ENCODE measurements around the gene SPAG4. TPM values are rescaled to one million over a fixed set of nuclear protein-coding genes. Genes with fewer than 3 reads are reported as not detected.

The SPAG4 gene
- total RNA-seq, 1 donor: 5.6 TPM

DNA sequence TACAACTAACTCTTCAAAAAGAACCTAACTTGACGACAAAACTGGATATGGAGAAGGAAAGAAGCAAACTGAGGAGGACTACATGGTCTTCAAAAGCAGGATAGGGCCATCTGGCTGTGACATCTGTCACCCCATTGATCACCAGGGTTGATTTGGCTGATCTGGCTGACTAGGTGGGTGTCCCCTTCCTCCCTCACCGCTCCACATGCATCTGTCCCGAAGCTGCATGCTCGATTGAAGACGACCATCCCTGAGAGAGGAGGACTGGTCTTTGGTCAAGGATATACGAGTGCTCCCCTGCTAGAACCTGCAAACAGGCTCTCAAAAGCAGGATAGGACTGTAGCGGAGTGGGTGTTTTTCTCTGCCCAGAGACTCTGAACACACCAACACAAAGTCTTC is 27.4 kb downstream of the SPAG4 start:
- DNase-seq (ENCODE audit: low read depth): no peak
- H3K4me3 ChIP-seq (ENCODE audit: low read depth, low read length): no peak overlapping the region
- TF ChIP-seq, protein P1, sequence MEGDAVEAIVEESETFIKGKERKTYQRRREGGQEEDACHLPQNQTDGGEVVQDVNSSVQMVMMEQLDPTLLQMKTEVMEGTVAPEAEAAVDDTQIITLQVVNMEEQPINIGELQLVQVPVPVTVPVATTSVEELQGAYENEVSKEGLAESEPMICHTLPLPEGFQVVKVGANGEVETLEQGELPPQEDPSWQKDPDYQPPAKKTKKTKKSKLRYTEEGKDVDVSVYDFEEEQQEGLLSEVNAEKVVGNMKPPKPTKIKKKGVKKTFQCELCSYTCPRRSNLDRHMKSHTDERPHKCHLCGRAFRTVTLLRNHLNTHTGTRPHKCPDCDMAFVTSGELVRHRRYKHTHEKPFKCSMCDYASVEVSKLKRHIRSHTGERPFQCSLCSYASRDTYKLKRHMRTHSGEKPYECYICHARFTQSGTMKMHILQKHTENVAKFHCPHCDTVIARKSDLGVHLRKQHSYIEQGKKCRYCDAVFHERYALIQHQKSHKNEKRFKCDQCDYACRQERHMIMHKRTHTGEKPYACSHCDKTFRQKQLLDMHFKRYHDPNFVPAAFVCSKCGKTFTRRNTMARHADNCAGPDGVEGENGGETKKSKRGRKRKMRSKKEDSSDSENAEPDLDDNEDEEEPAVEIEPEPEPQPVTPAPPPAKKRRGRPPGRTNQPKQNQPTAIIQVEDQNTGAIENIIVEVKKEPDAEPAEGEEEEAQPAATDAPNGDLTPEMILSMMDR (IDR thresholded peaks at IDR 0.05; ENCODE audit: insufficient read depth, low read depth, low read length): no peak

DNA sequence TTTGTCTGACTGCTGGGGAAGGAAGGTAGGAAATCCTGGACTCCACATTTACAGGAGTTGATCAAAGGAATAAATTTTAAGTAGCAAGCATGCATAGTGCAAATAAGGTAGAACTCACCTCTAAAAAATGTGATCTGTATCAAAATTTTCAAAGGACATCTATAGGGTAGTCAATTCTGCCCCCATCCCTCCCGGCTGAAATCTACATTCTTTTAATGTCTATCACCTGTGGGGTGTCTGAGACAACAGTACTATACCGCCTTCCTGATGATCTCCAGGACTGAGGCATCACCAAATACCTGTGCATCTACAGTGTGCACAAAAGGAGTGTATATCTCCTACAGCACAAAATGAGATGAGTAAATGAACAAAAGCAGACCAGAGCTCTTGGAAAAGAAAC is 29.2 kb downstream of the SPAG4 start:
- no peak for DNase-seq (ENCODE audit: low read depth)
- H3K4me3 ChIP-seq (ENCODE audit: low read depth, low read length): no peak overlapping the region
- TF ChIP-seq, protein P1 (IDR thresholded peaks at IDR 0.05; ENCODE audit: insufficient read depth, low read depth, low read length): no peak

DNA sequence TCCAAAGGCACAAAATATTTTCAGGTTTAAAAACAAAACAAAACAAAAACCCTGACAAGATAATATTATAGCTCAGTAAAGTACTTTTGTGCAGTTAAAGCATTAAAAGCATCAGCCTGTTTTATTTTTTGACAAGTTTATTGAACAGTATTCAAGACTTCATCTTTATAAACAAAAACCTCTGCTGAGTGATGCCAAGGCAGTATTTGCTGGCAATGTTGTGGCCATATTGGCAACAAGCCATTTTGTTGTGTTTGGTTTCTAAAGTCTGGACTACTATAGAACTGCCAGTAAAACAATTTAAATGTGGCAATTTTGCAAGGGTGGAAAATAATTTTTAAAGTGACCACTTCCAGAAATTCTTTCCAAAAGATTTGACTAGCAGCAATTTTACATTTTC is 33.2 kb downstream of the SPAG4 start:
- peak; percentile 13 for DNase-seq (ENCODE audit: low read depth)
- TF ChIP-seq, protein P1 (IDR thresholded peaks at IDR 0.05; ENCODE audit: insufficient read depth, low read depth, low read length): no peak

DNA sequence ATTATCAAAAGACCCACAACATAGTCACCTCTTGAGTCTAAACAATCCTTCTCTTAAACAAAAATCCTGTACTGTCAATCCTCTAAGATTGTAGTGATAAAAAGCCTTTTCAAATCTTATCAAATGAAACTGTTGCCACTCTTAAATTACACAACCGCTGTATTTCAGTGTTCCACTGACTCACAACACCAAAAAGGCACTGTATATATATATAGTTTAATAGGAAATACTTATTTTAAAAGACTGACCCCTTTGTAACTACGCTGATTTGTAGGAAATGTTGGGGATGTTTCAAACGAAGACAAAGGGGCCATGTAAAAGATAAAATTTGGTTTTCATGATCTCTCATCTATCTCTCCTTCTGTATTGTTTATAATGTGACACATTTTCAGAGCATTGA is 35.0 kb downstream of the SPAG4 start:
- no peak for DNase-seq (ENCODE audit: low read depth)
- H3K4me3 ChIP-seq (ENCODE audit: low read depth, low read length): no peak overlapping the region
- TF ChIP-seq, protein P1 (IDR thresholded peaks at IDR 0.05; ENCODE audit: insufficient read depth, low read depth, low read length): no peak

More for the DNA sequence above, 33.2 kb downstream of the SPAG4 start:
- no peak overlapping the region for H3K4me3 ChIP-seq (ENCODE audit: low read depth, low read length)

DNA sequence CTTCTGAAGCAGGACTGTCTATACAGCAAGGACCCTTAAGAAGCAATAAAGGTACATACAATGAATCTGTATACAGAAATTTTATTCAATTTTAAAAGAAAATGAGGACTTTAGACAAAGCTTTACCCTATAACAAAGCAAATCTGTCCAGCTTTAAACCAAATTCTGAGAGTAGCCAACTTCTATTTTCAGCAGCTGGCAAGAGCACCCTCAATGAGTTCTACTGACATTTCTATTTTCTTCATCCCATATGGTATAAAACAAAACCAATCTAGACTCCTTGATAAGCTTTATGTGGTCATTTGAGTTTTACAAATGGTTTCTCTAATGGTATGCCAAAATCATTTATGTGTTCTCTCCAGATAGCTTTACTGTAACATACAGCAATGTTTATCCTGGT is 36.3 kb downstream of the SPAG4 start:
- H3K4me3 ChIP-seq (ENCODE audit: low read depth, low read length): no peak overlapping the region
- TF ChIP-seq, protein P1 (IDR thresholded peaks at IDR 0.05; ENCODE audit: insufficient read depth, low read depth, low read length): no peak
- DNase-seq (ENCODE audit: low read depth): no peak

DNA sequence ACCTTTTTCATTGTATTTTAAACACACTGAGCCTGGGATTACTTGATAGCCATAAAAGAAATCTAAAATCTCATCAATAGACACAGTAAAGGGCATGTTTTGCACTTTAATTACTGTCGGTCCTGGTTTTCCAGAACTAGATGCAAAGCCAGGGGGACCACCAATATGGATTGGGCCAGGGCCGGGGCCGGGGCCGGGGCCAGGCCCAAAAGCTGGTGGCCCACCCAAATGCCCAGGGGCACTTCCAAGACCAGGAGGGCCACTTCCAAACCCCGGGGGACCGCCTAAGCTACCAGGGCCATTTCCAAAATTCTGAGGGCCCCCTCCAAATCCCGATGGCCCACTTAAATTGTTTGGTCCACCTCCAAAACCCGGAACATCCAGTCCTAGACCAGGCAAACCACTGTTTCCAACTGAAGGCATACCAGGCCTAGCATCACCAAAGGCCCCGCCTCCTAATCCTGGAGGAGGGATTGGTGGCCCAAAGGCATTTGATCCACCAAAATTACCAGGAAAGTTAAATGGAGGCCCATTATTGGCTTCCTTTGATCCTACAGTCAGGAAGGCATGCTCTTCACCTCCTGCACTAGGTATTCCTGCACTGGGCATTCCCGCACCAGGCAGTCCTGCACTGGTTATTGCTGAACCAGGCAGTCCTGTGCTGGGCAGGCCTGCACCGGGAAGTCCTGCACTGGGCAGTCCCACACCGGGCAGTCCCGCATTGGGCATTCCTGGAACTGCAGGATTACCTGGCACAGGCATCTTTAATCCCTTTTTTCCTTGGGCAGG is 37.2 kb downstream of the SPAG4 start:
- no peak overlapping the region for H3K4me3 ChIP-seq (ENCODE audit: low read depth, low read length)
- TF ChIP-seq, protein P1 (IDR thresholded peaks at IDR 0.05; ENCODE audit: insufficient read depth, low read depth, low read length): no peak
- no peak for DNase-seq (ENCODE audit: low read depth)

DNA sequence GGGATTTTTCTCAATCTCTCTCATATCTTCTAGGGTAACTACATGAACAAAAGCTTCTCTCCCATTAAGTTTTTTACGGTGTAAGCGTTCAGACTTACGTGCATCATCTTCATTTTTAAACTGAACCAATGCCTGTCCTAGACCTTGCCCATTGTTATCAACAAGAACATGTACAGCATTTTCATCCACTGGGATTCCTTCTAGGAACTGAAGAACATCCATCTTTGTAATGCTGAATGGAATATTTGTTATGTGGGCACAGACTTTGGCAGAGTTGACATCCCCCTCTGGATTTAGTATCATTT is 37.8 kb downstream of the SPAG4 start:
- H3K4me3 ChIP-seq (ENCODE audit: low read depth, low read length): no peak overlapping the region
- TF ChIP-seq, protein P1 (IDR thresholded peaks at IDR 0.05; ENCODE audit: insufficient read depth, low read depth, low read length): no peak
- no peak for DNase-seq (ENCODE audit: low read depth)
